Esophagus (tissue), 2 donors: ENCODE results near the gene GCNT1. TPM values are rescaled to one million over a fixed set of nuclear protein-coding genes. Genes with fewer than 3 reads are reported as not detected.
"Not testable (repeated sequence)": the region's sequence is repeated elsewhere in the genome, so short reads cannot be mapped to it uniquely, and the experiment has no call there.

Experiments used
- H3K27ac ChIP-seq, 2 donors: one replicate each; pipeline ENCODE4 v1.5.1; 2013; ENCODE audit warnings: low read depth in 2 of 2, mild to moderate bottlenecking in 2 of 2, inconsistent platforms in 1 of 2, low read length in 1 of 2, moderate library complexity in 1 of 2
- H3K27me3 ChIP-seq, 2 donors: one replicate each; pipeline ENCODE4 v1.6.1; 2013; ENCODE audit warnings: low read length in 2 of 2, control low read depth in 1 of 2, mild to moderate bottlenecking in 1 of 2; ENCODE audit not compliant: insufficient read depth in 2 of 2, control insufficient read depth in 1 of 2
- H3K36me3 ChIP-seq, 2 donors: one replicate each; pipeline ENCODE4 v1.6.1; 2013; ENCODE audit warnings: low read length in 1 of 2; ENCODE audit not compliant: control insufficient read depth in 2 of 2, insufficient read depth in 2 of 2
- H3K4me1 ChIP-seq, 2 donors: one replicate each; pipeline ENCODE4 v1.6.1; 2013; ENCODE audit warnings: low read length in 1 of 2; ENCODE audit not compliant: control insufficient read depth in 2 of 2, insufficient read depth in 2 of 2
- H3K4me3 ChIP-seq, 2 donors: one replicate each; pipeline ENCODE4 v1.5.1; 2013; ENCODE audit warnings: low read length in 2 of 2, mild to moderate bottlenecking in 2 of 2, low read depth in 1 of 2, moderate library complexity in 1 of 2
- H3K9me3 ChIP-seq, 2 donors: one replicate each; pipeline ENCODE4 v1.6.1; 2013; ENCODE audit warnings: mild to moderate bottlenecking in 2 of 2, low read depth in 1 of 2, low read length in 1 of 2, moderate library complexity in 1 of 2; ENCODE audit not compliant: control insufficient read depth in 2 of 2, insufficient read depth in 1 of 2
- WGBS, 2 donors: extraction: QIAGEN DNeasy Blood & Tissue Kit; methylation state at CpG; one replicate each; pipeline ENCODE4 v1.1.7; 2013; 5-methylcytosine and 5-hydroxymethylcytosine counted together
- polyA plus RNA-seq, 2 donors: library from polyadenylated mRNA; stranded (reverse); fragments of 200-250 nt; gene quantifications; one replicate each; pipeline ENCODE4 v1.2.3, GENCODE V29; 2013
- donor health status: healthy with polysubstance abuse.
- donor health status: Bipolar disorder and iron deficiency.

The GCNT1 gene
- polyA plus RNA-seq, 2 donors: 0.79 to 1.6 TPM

- 83 to 89% methylated on average over 2 of the region's 2 CpGs for WGBS, 2 donors
- Histone ChIP-seq H3K9me3 (no peaks in the 10 kb centered on the region), H3K36me3 (no peaks in the 10 kb centered on the region)
These were observed 51.5 kb downstream of the GCNT1 start for GRCh38 chr9:76510446-76510845.

GRCh38 chr9:76512826-76513225 is 53.8 kb downstream of the GCNT1 start:
- WGBS, 2 donors: 54 to 55% methylated on average over 1 of the region's 1 CpG
- Histone ChIP-seq H3K27ac (no peak overlapping the region), H3K4me3 (no peak overlapping the region), H3K36me3 (no peaks in the 10 kb centered on the region), H3K4me1 (no peaks in the 10 kb centered on the region), H3K27me3 (no peaks in the 10 kb centered on the region), H3K9me3 (no peaks in the 10 kb centered on the region)

More at GRCh38 chr9:76510446-76510845, 51.5 kb downstream of the GCNT1 start:
- Histone ChIP-seq H3K4me1 (no peaks in the 10 kb centered on the region), H3K4me3 (no peak overlapping the region), H3K27me3 (no peaks in the 10 kb centered on the region), H3K27ac (no peak overlapping the region)

GRCh38 chr9:76516350-76516749 is 57.4 kb downstream of the GCNT1 start:
- Histone ChIP-seq H3K27ac (no peak overlapping the region), H3K9me3 (no peaks in the 10 kb centered on the region), H3K36me3 (no peaks in the 10 kb centered on the region), H3K4me1 (no peaks in the 10 kb centered on the region), H3K27me3 (no peaks in the 10 kb centered on the region), H3K4me3 (no peak overlapping the region)
- 59 to 69% methylated on average over 6 of the region's 6 CpGs for WGBS, 2 donors

- Histone ChIP-seq H3K27ac (no peak overlapping the region), H3K4me1 (no peaks in the 10 kb centered on the region), H3K9me3 (no peaks in the 10 kb centered on the region), H3K36me3 (no peaks in the 10 kb centered on the region), H3K27me3 (no peaks in the 10 kb centered on the region), H3K4me3 (no peak overlapping the region)
- 77% methylated on average over 3 of the region's 3 CpGs for WGBS, 2 donors
These were observed 57.9 kb downstream of the GCNT1 start for GRCh38 chr9:76516871-76517270.

- H3K4me3 ChIP-seq: no peak overlapping the region
- 65% methylated on average over 8 of the region's 8 CpGs for WGBS, 2 donors
- H3K9me3 ChIP-seq: no peaks in the 10 kb centered on the region
- no peaks in the 10 kb centered on the region for H3K27me3 ChIP-seq
- no peaks in the 10 kb centered on the region for H3K4me1 ChIP-seq
- H3K36me3 ChIP-seq: no peaks in the 10 kb centered on the region
- H3K27ac ChIP-seq: no peak overlapping the region
These were observed 60.3 kb downstream of the GCNT1 start for GRCh38 chr9:76519075-76519835.

- H3K4me3 ChIP-seq: no peak overlapping the region
- no peaks in the 10 kb centered on the region for H3K27me3 ChIP-seq
- H3K36me3 ChIP-seq: no peaks in the 10 kb centered on the region
- no peak overlapping the region for H3K27ac ChIP-seq
- no peaks in the 10 kb centered on the region for H3K4me1 ChIP-seq
- no peaks in the 10 kb centered on the region for H3K9me3 ChIP-seq
- WGBS, 2 donors: 42 to 59% methylated on average over 6 of the region's 6 CpGs
These were observed 62.3 kb downstream of the GCNT1 start for GRCh38 chr9:76521244-76521681.

- WGBS, 2 donors: 55 to 59% methylated on average over 3 of the region's 3 CpGs
- no peaks in the 10 kb centered on the region for H3K4me1 ChIP-seq
- H3K4me3 ChIP-seq: no peak overlapping the region
- H3K27ac ChIP-seq: no peak overlapping the region
- H3K27me3 ChIP-seq: no peaks in the 10 kb centered on the region
- no peaks in the 10 kb centered on the region for H3K9me3 ChIP-seq
- H3K36me3 ChIP-seq: no peaks in the 10 kb centered on the region
These were observed 62.9 kb downstream of the GCNT1 start for GRCh38 chr9:76521906-76522305.

- not testable (repeated sequence) for H3K27me3 ChIP-seq, H3K36me3 ChIP-seq, H3K27ac ChIP-seq, H3K4me1 ChIP-seq, H3K9me3 ChIP-seq, H3K4me3 ChIP-seq
- 95% methylated on average over 36 of the region's 36 CpGs for WGBS, 2 donors
These were observed 64.7 kb downstream of the GCNT1 start for GRCh38 chr9:76523617-76524200.

GRCh38 chr9:76525196-76525595 is 66.2 kb downstream of the GCNT1 start:
- H3K27ac ChIP-seq: no peak overlapping the region
- no peaks in the 10 kb centered on the region for H3K27me3 ChIP-seq
- H3K4me1 ChIP-seq: no peaks in the 10 kb centered on the region
- H3K9me3 ChIP-seq: peaks cover 0 to 2% of the 10 kb centered on the region in 2 donors
- no peaks in the 10 kb centered on the region for H3K36me3 ChIP-seq
- no peak overlapping the region for H3K4me3 ChIP-seq
- 72 to 78% methylated on average over 3 of the region's 3 CpGs for WGBS, 2 donors

- Histone ChIP-seq H3K4me1 (no peaks in the 10 kb centered on the region), H3K4me3 (no peak overlapping the region), H3K9me3 (peaks cover 0 to 2% of the 10 kb centered on the region in 2 donors), H3K27ac (no peak overlapping the region), H3K36me3 (no peaks in the 10 kb centered on the region), H3K27me3 (no peaks in the 10 kb centered on the region)
- WGBS, 2 donors: 51 to 58% methylated on average over 1 of the region's 1 CpG
These were observed 67.0 kb downstream of the GCNT1 start for GRCh38 chr9:76526026-76526425.
